ENCODE measurements around the gene CAT.

The CAT gene

DNA sequence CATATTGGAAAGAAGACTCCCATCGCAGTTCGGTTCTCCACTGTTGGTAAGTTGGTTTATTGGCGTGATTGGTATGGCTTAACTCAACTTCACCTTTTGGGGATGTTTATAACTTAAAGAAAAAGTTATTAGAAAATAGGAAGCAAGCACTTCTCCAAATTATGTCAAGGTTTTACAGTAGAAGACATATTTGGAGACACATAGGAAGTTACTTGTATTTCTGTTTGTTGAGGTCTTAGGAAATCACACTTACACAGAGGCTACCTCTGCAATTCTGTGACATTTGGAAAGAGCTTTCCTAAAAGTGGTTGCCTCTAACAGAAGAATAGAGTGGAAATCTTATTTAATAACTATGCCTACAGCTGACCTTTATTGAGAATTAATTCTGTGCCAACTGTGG is 12.3 kb downstream of the CAT start:
- POLR2A ChIA-PET = no interaction called here

DNA sequence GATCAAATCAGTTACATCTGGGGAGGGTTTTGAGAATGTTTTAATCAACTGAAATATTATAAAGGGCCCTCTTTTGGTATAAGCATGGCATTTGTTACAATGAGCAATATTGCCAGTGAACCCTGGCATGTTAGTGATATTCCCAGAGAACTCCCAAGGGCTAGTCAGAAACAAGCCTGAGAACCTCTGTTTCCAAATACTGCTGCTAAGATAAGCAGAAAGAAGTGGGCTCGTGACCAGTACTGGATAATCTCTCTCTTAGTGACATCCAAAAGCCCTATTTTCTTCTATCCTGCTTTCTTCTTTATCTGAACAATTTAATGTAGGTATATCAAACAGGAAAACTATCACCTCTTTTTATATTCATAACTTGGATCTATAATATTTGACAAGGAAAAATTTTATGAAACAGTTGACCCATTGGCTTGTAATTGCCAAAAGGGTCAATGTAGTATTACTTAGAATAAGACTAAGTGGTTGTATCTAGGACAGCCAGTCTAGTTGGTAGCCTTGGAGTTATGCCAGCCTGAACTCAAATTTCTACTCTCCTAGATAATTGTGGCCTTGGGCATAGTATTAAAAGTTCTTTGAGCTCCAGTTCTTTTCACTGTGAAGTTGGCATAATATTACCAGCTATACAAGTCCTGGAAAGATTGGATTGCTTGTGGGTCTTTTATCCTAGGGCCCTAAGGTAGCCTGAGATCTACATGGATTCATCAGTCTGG is 15.7 kb downstream of the CAT start:
- CTCF ChIA-PET = no interaction called here
- DNase-seq (ENCODE audit: extremely low spot score) = no peak
- TF ChIP-seq, protein P1, sequence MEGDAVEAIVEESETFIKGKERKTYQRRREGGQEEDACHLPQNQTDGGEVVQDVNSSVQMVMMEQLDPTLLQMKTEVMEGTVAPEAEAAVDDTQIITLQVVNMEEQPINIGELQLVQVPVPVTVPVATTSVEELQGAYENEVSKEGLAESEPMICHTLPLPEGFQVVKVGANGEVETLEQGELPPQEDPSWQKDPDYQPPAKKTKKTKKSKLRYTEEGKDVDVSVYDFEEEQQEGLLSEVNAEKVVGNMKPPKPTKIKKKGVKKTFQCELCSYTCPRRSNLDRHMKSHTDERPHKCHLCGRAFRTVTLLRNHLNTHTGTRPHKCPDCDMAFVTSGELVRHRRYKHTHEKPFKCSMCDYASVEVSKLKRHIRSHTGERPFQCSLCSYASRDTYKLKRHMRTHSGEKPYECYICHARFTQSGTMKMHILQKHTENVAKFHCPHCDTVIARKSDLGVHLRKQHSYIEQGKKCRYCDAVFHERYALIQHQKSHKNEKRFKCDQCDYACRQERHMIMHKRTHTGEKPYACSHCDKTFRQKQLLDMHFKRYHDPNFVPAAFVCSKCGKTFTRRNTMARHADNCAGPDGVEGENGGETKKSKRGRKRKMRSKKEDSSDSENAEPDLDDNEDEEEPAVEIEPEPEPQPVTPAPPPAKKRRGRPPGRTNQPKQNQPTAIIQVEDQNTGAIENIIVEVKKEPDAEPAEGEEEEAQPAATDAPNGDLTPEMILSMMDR (IDR thresholded peaks at IDR 0.05; ENCODE audit: control extremely low read depth, extremely low read depth, low read depth, missing control alignments) = no peak
- POLR2A ChIA-PET = no interaction called here

More for the DNA sequence above, 12.3 kb downstream of the CAT start:
- CTCF ChIA-PET = interaction anchor here (1.1 to 1.7 kb wide), 3 partner anchors 8 to 18 kb away, joined by 3 to 4 read pairs (median 4); no protein-coding TSS in a partner anchor
- DNase-seq (ENCODE audit: extremely low spot score) = no peak
- TF ChIP-seq, protein P1 (IDR thresholded peaks at IDR 0.05; ENCODE audit: control extremely low read depth, extremely low read depth, low read depth, missing control alignments) = no peak

DNA sequence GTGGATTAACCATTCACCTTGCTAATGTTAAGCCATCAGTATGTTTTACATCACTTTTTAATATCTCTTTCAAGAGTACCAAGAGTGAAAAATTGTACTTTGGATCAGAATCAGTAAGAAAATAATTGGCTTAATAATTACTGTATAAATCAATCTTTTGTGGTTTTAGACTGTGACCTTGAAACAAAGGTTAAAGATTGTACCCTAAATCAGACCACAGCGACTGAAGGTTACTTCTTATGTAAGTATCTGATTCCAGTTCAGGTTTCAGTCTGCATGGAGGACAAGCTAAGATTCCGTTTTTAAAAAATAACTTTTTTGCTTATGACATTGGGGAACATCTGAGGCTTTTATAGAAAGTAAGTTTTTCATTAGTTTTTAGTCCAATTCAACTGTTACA is 18.9 kb downstream of the CAT start:
- TF ChIP-seq, protein P1 (IDR thresholded peaks at IDR 0.05; ENCODE audit: control extremely low read depth, extremely low read depth, low read depth, missing control alignments) = no peak
- ChIA-PET CTCF (interaction anchor here (1.1 to 1.5 kb wide), 2 partner anchors 9 to 55 kb away, joined by 3 to 4 read pairs; no protein-coding TSS in a partner anchor), POLR2A (no interaction called here)
- DNase-seq (ENCODE audit: extremely low spot score) = no peak

DNA sequence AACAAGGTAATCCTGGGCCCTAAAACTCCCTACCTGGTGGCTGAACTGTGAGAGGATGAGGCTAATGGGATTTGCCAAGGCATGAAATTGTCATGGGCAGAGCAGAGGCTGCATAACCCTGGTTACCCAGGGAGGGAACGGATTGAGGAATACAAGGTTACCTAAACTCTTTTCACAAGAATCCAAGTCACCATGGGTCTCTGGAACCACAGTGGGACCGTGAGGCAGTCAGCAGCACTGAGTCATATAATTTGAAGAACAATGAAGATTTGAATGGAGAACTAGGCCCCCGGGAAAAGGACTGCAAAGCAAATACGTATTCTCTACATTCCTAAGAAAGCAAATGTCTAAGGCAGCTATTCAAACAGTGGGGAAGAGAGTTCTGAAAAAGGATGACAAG is 19.8 kb downstream of the CAT start:
- ChIA-PET POLR2A (no interaction called here), CTCF (interaction anchor here (1.2 to 1.5 kb wide), 3 partner anchors 8 to 54 kb away, joined by 4 to 5 read pairs (median 4); no protein-coding TSS in a partner anchor)
- TF ChIP-seq, protein P1 (IDR thresholded peaks at IDR 0.05; ENCODE audit: control extremely low read depth, extremely low read depth, low read depth, missing control alignments) = no peak
- DNase-seq (ENCODE audit: extremely low spot score) = no peak

DNA sequence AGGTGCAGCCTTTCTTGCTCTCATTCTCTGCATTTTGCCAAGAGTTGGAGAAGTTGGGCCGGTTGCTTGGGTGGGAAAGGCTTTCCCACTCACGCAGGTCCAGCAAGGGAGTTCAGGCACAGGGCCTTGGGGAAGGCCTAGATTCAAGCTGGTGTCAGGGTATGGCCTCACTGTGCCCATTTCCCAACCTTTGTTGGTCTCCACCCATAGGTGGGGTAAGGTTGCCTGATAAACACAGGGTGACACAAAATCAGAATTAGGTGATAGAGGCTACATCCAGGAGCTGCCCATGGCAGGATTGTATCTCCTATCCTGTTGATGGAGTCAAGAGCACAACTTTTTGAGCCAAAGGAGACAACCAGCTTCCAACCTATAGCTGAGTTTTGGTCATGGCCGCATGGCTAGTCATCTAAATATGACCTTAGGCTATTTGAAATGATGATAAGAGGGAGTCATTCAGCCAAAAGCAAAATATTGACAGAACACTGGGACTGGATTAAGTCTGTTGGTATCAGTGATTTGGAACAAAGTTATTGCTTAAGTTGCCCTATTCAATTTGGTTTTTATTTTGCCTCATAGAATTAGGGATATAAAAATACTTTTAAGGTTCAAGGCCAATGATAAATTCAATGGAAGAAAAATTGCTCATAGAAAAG is 20.9 kb downstream of the CAT start:
- no peak for DNase-seq (ENCODE audit: extremely low spot score)
- ChIA-PET POLR2A (no interaction called here), CTCF (interaction anchor here (0.7 to 1.3 kb wide), 3 partner anchors 8 to 9 kb away, joined by 3 to 5 read pairs (median 4); no protein-coding TSS in a partner anchor)
- TF ChIP-seq, protein P1 (IDR thresholded peaks at IDR 0.05; ENCODE audit: control extremely low read depth, extremely low read depth, low read depth, missing control alignments) = no peak

DNA sequence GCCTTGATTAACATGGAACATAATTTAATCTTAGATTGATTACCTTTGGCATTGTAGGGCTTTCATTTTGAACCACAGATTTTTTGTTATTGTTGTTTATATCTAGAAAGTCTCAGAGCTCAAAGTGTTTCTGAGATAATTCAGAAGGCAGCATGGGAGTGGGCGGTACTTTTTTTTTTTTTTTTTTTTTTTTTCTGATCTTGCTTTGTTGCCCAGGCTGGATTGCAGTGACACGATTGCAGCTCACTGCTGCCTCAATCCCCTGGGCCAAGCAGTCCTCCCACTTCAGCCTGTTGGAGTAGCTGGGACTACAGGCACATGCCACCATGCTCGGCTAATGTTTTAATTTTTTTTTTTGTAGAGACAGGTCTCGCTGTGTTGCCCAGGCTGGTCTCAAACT is 21.5 kb downstream of the CAT start:
- POLR2A ChIA-PET = no interaction called here
- CTCF ChIA-PET = no interaction called here
- TF ChIP-seq, protein P1 (IDR thresholded peaks at IDR 0.05; ENCODE audit: control extremely low read depth, extremely low read depth, low read depth, missing control alignments) = no peak
- DNase-seq (ENCODE audit: extremely low spot score) = no peak
